ENCODE data around the gene PHACTR1. TPM values are rescaled to one million over a fixed set of nuclear protein-coding genes. Genes with fewer than 3 reads are reported as not detected.
A peak's percentile ranks its signal among the peaks of the same experiment; 100 is the strongest.

PHACTR1 gene
- total RNA-seq, 4 donors from 2014 or later = 2.0 to 8.3 (median 4.5) TPM

DNA sequence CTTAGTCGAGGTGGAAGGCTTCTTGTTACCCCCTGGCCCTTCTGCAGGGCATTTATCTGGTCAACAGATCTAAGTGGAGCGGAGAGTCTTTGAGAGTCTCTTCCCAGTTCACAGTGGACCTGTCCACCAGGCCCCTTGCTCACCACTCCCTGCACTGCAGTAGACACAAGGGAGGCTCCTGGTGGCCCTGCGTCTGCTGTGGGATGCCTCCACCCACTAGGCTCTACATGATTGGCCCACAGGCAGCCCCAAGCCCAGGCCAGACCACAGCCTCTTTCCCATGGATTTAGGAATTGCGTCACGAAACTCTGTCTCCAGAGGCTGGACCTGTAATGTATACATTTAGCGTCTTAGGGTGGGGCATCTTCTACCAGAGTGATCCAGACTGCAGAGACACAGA lies 583.4 kb downstream of the PHACTR1 start:
- H3K27ac ChIP-seq = no peak overlapping the region
- intact Hi-C loops (cut with DNase I; ENCODE audit: low total_unique reads) = no loop called here
- DNase-seq = no peak
- TF ChIP-seq CTCF (IDR thresholded peaks at IDR 0.05) (no peak), POLR2A (IDR thresholded peaks at IDR 0.05) (no peak)
- no peaks in the 10 kb centered on the region for H3K4me1 ChIP-seq
- H3K36me3 ChIP-seq = no peaks in the 10 kb centered on the region
- H3K27me3 ChIP-seq = no peaks in the 10 kb centered on the region
- no peak overlapping the region for H3K4me3 ChIP-seq
- H3K9me3 ChIP-seq = no peaks in the 10 kb centered on the region

GRCh38 chr6:13300643-13301590 lies 584.4 kb downstream of the PHACTR1 start:
- no peaks in the 10 kb centered on the region for H3K27me3 ChIP-seq
- no peaks in the 10 kb centered on the region for H3K36me3 ChIP-seq
- DNase-seq = no peak

GRCh38 chr6:13302291-13302690 lies 585.7 kb downstream of the PHACTR1 start:
- H3K9me3 ChIP-seq = no peaks in the 10 kb centered on the region
- intact Hi-C loops (cut with DNase I; ENCODE audit: low total_unique reads) = no loop called here
- no peak for TF ChIP-seq CTCF (IDR thresholded peaks at IDR 0.05)
- TF ChIP-seq POLR2A (IDR thresholded peaks at IDR 0.05) = no peak
- no peaks in the 10 kb centered on the region for H3K36me3 ChIP-seq
- no peaks in the 10 kb centered on the region for H3K4me1 ChIP-seq
- DNase-seq = no peak
- H3K4me3 ChIP-seq = no peak overlapping the region
- no peak overlapping the region for H3K27ac ChIP-seq
- no peaks in the 10 kb centered on the region for H3K27me3 ChIP-seq

More at GRCh38 chr6:13300643-13301590, 584.4 kb downstream of the PHACTR1 start:
- no peaks in the 10 kb centered on the region for H3K4me1 ChIP-seq
- intact Hi-C loops (cut with DNase I; ENCODE audit: low total_unique reads) = no loop called here
- no peak overlapping the region for H3K4me3 ChIP-seq
- H3K27ac ChIP-seq = no peak overlapping the region
- TF ChIP-seq POLR2A (IDR thresholded peaks at IDR 0.05) = no peak
- TF ChIP-seq CTCF (IDR thresholded peaks at IDR 0.05) = no peak
- H3K9me3 ChIP-seq = no peaks in the 10 kb centered on the region

DNA sequence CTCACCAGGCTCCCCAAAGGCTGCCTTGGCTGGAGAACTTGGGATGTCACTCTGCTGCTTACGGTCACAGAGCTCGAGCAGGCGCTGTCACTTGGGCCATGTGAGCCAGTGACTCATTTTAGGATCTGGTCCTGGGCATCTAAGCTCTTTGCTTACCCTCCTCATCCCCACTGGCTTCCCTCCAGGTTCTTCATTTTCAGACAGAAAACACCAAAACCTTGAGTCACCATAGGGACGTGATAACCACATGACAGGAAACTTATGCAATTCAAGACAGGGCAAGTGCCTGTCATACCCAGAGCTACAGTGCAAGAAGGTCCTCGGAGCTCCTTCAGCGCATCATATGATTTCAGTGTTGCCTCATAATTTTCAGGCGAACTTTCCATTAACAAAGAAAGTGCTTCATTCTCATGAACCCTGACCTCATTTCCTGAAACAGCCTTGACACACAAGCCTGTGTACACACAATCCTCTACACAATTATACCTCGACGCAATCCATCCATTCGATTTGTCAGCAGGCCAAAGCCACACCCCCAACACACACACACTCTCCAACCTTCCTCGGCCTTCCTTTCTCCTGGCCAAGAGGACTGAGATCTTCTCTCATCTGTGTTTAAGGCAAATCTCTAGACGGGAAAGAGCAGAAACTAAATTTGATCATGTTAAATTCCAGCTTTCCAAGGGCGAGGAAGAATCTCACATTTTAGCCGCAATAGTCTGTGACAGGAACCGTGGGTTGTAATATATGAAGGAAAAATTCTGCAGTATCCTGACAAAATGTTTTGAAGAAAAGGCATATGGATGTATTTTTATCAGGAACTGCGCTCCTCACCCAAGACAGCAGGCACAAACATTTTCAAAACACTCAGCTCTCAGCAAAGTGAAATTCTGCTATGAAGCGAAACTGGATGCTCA lies 586.4 kb downstream of the PHACTR1 start:
- peak in 1 of 2 donors; percentile 49 for DNase-seq
- H3K9me3 ChIP-seq = no peaks in the 10 kb centered on the region
- H3K4me3 ChIP-seq = no peak overlapping the region
- no peaks in the 10 kb centered on the region for H3K4me1 ChIP-seq
- no peaks in the 10 kb centered on the region for H3K27me3 ChIP-seq
- no peaks in the 10 kb centered on the region for H3K36me3 ChIP-seq
- intact Hi-C loops (cut with DNase I; ENCODE audit: low total_unique reads) = no loop called here
- TF ChIP-seq CTCF (IDR thresholded peaks at IDR 0.05) = no peak
- no peak for TF ChIP-seq POLR2A (IDR thresholded peaks at IDR 0.05)
- H3K27ac ChIP-seq = peak overlapping the region; percentile 50 to 66
